HG03159 (cell line): Measurements from ENCODE around the gene NPY5R.
A peak's percentile ranks its signal among the peaks of the same experiment; 100 is the strongest.

Source experiments
- ATAC-seq: cut with Tn5 transposase; IDR thresholded peaks from one replicate; pipeline ENCODE4 v1.9.1; 2021; ENCODE audit warnings: mild to moderate bottlenecking, moderate library complexity; ENCODE audit not compliant: unreplicated experiment

The NPY5R gene

GRCh38 chr4:163343604-163344146 is at the start of gene NPY5R:
Gene NPY5R (plus strand): TSS chr4:163343892. CDS start chr4:163350274, 6,382 bp downstream.
- no peak for ATAC-seq

GRCh38 chr4:163295138-163295537 is 48.6 kb upstream of the NPY5R start:
- ATAC-seq = no peak

GRCh38 chr4:163300445-163300844 is 43.2 kb upstream of the NPY5R start:
- ATAC-seq = no peak

GRCh38 chr4:163303069-163303468 is 40.6 kb upstream of the NPY5R start:
- no peak for ATAC-seq

- no peak for ATAC-seq
Measured at GRCh38 chr4:163309466-163309865, 34.2 kb upstream of the NPY5R start.

- ATAC-seq = no peak
Measured at GRCh38 chr4:163317110-163317509, 26.6 kb upstream of the NPY5R start.

- no peak for ATAC-seq
Measured at GRCh38 chr4:163330916-163331628, 12.6 kb upstream of the NPY5R start.

- peak; percentile 33 for ATAC-seq
Measured at GRCh38 chr4:163331629-163332376, 11.9 kb upstream of the NPY5R start.

GRCh38 chr4:163332526-163333406 is 10.9 kb upstream of the NPY5R start, which contains the start of gene NPY1R:
Gene NPY1R (minus strand): TSS chr4:163332596. CDS start chr4:163326554, 6,042 bp downstream.
- ATAC-seq = peak; percentile 77

- ATAC-seq = no peak
Measured at GRCh38 chr4:163335384-163335783, 8.3 kb upstream of the NPY5R start.

- no peak for ATAC-seq
Measured at GRCh38 chr4:163344147-163345125, 744 bp downstream of the NPY5R start.

- no peak for ATAC-seq
Measured at GRCh38 chr4:163350672-163351071, 7.0 kb downstream of the NPY5R start.

- no peak for ATAC-seq
Measured at GRCh38 chr4:163353054-163353453, 9.4 kb downstream of the NPY5R start.

GRCh38 chr4:163356104-163356503 is 12.4 kb downstream of the NPY5R start:
- no peak for ATAC-seq

- ATAC-seq = no peak
Measured at GRCh38 chr4:163367651-163368050, 24.0 kb downstream of the NPY5R start.

- ATAC-seq = no peak
Measured at GRCh38 chr4:163372029-163372428, 28.3 kb downstream of the NPY5R start.

GRCh38 chr4:163378661-163379060 is 35.0 kb downstream of the NPY5R start:
- no peak for ATAC-seq

- ATAC-seq = no peak
Measured at GRCh38 chr4:163380703-163381102, 37.0 kb downstream of the NPY5R start.

GRCh38 chr4:163382178-163382869 is 38.6 kb downstream of the NPY5R start:
- no peak for ATAC-seq
